ENCODE measurements around the gene PLEKHG4.
A peak's percentile ranks its signal among the peaks of the same experiment; 100 is the strongest.

The PLEKHG4 gene

DNA sequence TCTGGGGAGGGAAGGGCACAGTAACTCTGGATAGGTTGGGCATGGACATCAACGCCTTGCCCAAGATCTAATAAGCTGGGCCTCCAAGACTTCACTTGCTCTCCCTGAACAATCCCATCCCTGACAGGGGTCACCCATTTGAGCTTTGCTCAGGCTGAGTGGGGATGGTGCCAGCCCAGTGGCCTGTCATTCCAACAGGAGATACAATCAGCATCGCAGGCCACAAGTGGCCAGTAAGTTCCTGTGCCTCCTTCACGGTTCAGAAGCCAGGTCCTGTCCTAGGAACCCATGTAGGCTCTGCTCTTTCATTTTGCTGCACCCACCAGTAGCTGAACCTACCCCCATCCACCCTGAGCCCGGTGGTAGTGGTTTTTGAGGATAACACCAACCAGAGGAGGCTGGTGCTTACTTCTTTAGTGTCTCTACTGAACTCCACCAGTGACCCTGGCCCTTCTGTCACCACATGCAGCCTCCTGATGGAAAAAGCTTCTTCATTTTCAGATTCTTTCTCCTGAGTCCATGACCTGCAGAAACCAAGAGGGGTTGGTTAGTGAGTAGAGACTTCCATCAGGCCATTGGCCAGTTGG lies 14.9 kb downstream of the PLEKHG4 start:
- no peak for DNase-seq

- DNase-seq, result no peak
Measured at GRCh38 chr16:67294938-67295361, 15.6 kb downstream of the PLEKHG4 start.

- DNase-seq, result no peak
Measured at GRCh38 chr16:67296420-67296819, 17.1 kb downstream of the PLEKHG4 start.

DNA sequence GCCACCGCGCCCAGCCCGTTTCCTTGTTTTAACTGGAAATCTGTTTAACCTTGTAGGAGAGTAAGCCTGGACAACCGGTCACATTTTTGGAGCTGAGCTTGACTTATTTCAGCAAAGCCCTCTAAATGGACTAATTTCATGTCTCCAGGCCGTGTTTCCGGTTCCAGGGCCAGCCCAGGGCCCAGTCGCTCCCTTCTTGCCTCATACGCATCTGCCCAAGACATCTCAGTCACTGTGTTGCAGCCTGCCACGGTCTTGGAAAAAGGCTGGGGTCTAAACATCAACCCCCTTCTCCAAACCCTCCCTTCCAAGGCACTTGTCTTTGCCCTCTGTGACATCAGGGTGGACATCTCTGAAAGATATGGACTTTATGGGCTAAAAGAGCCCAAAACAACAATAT lies 18.9 kb downstream of the PLEKHG4 start:
- DNase-seq, result no peak

GRCh38 chr16:67299269-67299668 lies 19.9 kb downstream of the PLEKHG4 start:
- no peak for DNase-seq

DNA sequence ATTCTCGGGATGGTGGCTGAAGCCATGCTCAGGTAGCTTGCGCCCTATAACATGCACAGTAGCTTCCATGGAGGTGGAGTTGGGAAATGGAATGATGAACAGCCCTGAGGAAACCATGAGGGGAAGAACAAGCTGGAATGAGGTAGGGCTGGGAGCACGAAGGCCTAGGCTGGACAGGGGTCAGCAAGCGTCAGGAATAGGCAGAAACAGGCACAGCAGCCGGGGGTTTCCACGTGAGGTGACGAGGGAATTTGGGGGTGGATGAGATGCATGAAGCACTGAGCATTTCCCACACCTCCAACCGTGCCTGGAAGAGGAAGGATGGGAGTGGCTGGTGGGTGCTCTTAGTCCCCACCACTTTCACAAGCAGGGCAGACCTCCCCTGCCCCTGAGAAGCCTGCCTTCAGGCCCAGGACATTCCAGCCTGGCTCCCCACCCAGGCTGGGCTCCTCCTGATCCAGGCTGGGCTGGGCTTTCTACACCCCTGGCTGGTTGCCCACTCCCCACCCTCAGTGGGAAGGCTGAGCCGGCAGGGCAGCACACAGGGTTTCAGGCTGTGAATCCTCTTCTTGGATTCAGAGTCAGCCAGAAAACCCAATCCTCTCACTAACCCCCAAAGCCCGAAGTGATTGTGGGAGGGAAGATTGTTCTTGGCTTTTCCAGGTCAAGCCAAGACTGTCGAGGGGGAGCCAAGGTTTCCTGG lies 21.9 kb downstream of the PLEKHG4 start:
- DNase-seq, result no peak

DNA sequence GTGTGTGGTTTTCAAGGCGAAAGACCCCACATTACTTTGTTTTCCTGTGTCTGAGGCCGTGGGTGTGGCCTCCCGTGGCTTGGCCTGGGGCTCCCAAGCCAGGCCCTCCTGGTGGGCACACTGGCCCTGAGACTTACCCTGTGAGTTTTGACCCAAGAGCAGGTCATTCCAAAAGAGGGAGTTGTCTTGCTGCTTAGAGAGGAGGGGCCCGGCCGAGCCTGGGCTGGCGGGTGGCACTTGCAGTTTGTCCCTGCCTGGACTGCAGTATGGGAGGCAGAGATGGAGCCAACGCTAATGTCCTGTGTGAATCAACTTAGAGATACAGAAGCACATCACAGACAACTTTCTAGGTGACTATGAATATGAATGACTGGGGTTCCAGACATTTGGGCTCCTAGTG lies 22.7 kb downstream of the PLEKHG4 start:
- no peak for DNase-seq

DNA sequence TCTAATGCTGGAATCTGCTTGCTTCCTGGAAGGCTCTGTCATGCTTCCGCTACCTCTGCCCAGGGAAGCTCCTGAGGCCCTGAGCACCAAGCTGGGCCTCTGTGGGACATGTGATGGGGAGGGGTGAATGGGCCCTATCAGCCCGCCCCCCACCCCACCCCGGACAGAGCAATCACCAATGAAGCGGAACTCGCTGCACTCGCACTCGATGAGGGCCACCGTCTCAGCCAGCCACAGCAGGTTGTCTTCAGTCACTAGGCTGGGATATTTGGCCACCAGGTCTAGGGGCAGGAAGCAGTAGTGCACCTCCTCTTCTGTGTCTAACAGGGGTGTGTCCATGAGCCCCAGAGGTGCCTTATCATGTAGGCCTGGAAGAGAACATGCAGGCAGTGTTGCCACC lies 23.6 kb downstream of the PLEKHG4 start:
- no peak for DNase-seq

- no peak for DNase-seq
Measured at GRCh38 chr16:67304020-67304419, 24.7 kb downstream of the PLEKHG4 start.

DNA sequence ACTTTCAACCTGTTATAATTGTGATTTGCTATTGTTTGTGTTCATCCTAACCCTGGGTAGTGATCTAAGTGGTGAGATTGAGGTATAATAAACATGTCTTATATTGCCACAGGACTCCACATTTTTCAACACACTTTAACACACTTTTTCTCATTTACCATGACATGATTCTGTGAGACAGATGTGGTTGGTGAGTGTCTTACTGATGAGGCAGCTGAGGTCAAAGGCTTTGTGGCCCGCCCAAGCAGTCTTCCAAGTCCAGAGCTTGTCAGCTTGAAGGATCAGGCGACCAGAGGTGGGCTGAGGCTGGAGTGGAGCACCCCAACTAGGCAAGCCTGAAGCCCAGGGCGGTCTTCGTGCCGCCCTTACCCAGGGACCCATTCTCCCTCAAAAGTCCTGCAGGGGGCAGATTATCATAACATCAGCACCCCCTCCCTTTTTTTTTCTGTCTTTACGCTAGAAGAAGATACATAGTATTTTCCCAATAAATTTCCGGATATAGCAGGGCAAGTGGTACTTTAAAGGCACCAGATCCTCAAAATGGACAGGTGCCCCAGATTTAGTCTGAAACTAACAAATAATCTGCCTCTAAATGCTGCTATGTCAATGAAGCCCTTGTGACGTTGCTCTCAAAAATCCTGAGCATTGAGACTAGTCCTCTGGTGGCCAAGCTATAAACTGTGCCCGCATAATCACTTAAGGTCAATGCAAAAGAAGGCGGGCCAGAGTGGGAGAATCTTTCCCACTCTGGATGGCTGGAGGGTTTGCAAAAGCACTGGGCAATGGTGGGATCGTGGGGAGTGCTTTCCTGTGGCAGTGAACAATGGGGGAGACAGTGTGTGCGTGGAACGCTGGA lies 26.1 kb downstream of the PLEKHG4 start:
- no peak for DNase-seq

- DNase-seq, result no peak
Measured at GRCh38 chr16:67310561-67310960, 31.2 kb downstream of the PLEKHG4 start.

DNA sequence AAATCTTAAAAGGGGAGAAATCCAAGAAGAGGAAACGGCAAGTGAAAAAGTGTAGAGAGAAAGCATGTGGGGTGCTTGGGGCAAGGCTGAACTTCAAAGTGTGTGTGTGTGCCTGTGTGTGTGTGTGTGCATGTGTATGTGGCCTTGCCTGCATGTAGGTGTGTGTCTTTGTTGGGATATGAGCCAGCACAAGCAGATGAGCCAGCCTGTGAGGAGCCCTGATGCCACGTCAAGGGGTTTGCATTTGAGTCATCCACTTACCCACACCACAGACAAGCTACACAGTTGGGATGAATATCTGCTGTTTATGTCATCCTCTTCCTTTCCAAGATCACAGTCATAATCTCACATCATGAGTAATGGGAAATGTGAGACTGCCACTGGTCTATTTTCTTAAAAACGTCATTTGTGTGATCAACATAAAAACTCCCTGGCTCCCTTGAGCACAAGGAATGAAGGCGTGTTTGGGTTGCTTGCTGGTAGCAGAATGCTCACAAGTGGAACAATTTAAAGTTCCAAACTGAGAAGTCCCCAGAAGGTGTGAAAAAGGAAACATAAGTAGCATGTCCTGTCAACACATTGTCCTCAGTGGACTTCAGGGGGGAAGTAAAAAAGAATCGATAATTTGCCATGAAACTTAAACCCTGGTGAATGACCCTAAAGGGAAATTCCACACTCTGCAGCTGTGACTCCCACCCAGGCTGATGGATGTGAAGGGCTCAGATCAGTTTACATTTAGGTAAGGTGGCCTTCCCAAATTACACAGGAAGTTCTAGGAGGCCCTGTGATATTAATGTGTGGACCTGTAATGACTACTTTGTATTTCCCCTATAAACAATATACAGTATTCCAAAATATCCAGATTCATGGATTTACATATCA lies 32.5 kb downstream of the PLEKHG4 start:
- DNase-seq, result peak; percentile 79

DNA sequence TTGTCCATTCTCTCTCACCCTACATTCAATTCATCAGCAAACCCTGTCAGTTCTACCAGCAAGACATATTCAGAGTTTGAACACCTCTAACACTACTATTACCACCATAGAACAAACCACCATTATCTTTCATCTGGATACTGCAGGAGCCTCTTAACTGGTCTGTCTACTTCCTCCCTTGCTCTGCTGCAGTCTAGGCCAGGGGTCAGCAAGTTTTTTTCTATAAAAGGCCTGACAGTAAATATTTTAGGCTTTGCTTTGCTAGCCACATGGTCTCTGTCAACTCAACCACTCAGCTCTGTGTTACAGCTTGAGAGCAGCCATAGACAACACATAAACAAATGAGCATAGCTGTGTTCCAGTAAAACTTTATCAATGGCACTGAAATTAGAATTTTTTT lies 33.4 kb downstream of the PLEKHG4 start:
- no peak for DNase-seq

GRCh38 chr16:67317853-67318252 lies 38.5 kb downstream of the PLEKHG4 start:
- no peak for DNase-seq

- no peak for DNase-seq
Measured at GRCh38 chr16:67326115-67326471, 46.8 kb downstream of the PLEKHG4 start.

GRCh38 chr16:67326472-67327309 lies 47.4 kb downstream of the PLEKHG4 start, which contains the start of the genes KCTD19 and LRRC36:
Gene KCTD19 (minus strand): TSS chr16:67326741. CDS start chr16:67326707, 34 bp downstream.
Gene LRRC36 (plus strand): TSS chr16:67326815. CDS start chr16:67326863, 48 bp downstream.
- peak; percentile 62 for DNase-seq

- DNase-seq, result no peak
Measured at GRCh38 chr16:67327743-67328142, 48.4 kb downstream of the PLEKHG4 start.

DNA sequence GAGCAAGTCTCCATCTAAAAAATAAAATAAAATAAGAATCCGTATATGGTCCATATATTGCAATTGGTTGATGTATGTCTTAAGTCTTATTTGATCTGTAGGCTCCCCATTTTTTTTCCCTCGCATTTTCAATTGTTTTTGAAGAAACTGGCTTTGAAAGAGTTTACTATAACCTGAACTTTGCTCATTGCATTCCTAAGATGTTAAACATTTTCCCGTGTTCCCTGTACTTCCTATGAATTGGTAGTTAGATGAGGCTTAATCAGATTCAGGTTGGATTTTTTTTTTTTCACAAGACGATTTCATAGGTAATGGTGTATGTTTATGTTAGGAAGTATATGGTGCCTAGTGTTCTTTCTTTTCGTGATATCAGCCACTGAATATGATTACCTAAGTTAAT lies 50.6 kb downstream of the PLEKHG4 start:
- DNase-seq, result no peak

DNA sequence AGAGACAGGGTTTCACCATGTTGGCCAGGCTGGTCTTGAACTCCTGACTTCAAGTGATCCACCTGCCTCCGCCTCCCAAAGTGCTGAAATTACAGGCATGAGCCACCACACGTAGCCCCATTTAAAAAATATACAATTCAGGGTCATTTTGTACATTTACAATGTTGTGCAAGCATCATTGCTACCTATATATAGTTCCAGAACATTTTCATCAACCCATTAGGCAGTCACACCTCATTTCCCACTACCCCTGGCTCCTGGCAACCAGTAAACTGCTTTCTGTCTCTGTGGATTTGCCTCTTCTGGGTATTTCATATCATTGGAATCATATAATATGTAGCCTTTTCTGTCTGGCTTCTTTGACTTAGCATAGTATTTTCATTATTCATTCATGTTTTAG lies 54.0 kb downstream of the PLEKHG4 start:
- DNase-seq, result no peak

- DNase-seq, result no peak
Measured at GRCh38 chr16:67336116-67336515, 56.8 kb downstream of the PLEKHG4 start.

DNA sequence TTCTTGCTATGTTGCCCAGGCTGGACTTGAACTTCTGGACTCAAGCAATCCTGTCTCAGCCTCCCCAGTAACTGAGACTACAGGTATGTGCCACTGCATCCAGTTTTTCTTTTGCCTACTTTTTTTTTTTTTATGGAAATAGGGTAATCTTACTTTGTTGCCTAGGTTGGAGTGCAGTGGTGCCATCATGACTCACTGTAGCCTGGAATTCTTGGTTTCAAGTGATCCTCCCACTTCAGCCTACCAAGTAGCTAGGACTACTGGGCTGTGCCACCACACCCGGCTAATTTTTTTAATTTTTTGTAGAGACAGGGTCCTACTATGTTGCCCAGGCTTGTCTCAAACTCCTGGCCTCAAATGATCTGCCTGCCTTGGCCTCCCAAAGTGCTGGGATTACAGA lies 57.3 kb downstream of the PLEKHG4 start:
- DNase-seq, result no peak

Measured in stimulated activated CD4-positive, alpha-beta T cell treated with anti-CD3 and anti-CD28 coated beads, Interleukin-4, amount 100 ng/mL, for 1 hour (primary cell).